DMS53 treated with DMSO at 0.1 percent for 48 hours (cell line): ENCODE results near the gene LIMK1.

Experiments used
- DNase-seq: peaks from one replicate; lab custom pipeline; 2025; ENCODE audit not compliant: unreplicated experiment; lab: John Stamatoyannopoulos, UW

Gene LIMK1

DNA sequence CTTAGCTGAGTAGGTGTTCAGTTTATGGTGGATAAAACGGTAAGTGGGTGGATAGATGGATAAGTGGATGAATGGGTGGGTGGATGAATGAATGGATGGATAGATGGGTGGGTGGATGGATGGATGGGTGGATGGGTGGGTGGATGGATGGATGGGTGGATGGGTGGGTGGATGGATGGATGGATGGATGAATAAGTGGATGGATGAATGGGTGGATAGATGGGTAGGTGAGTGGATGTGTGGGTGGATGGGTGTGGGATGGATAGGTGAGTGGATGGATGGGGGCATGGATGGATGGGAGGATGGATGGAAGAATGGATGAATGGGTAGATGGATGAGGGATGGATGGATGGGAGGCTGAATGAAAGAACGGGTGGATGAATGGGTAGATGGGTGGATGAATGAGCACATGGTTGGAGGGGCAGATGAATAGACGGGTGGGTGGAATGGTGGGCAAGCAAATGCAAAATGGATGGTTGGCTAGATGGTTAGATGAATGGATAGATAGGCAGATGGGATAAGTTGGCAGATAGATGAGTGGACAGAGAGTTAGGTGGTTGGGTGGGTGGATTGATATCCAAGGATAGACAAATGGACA lies 29.9 kb upstream of the LIMK1 start:
- no peak for DNase-seq

- no peak for DNase-seq
Measured at GRCh38 chr7:74056096-74056915, 27.3 kb upstream of the LIMK1 start.

- DNase-seq = no peak
Measured at GRCh38 chr7:74057216-74057925, 26.2 kb upstream of the LIMK1 start.

GRCh38 chr7:74057987-74058386 lies 25.6 kb upstream of the LIMK1 start:
- no peak for DNase-seq

- no peak for DNase-seq
Measured at GRCh38 chr7:74058486-74058885, 25.1 kb upstream of the LIMK1 start.

- DNase-seq = no peak
Measured at GRCh38 chr7:74059037-74059436, 24.6 kb upstream of the LIMK1 start.

GRCh38 chr7:74059681-74060588 lies 23.7 kb upstream of the LIMK1 start:
- no peak for DNase-seq

GRCh38 chr7:74061840-74062539 lies 21.6 kb upstream of the LIMK1 start:
- peak; percentile 77 for DNase-seq

DNA sequence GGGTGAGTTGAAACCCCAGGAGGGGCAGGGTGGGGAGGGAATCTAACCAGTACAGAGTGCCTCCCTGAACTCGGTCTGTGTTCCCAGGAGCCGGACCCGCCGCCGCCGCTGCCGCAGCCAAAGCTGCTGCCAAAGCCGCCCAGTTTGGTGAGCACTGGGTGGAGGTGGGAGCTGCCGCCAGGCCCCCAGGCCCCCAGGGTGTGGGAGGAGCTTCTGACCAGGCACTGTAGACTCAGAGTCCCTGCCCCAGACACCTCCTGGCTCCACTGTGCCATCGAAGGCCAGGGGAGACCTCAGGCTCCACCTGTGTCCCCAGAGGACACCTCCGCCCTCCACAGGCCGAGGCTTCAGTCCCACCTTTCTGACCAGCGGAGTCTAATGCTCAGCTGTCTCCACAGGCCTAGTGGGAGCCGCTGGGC lies 20.4 kb upstream of the LIMK1 start:
- no peak for DNase-seq

DNA sequence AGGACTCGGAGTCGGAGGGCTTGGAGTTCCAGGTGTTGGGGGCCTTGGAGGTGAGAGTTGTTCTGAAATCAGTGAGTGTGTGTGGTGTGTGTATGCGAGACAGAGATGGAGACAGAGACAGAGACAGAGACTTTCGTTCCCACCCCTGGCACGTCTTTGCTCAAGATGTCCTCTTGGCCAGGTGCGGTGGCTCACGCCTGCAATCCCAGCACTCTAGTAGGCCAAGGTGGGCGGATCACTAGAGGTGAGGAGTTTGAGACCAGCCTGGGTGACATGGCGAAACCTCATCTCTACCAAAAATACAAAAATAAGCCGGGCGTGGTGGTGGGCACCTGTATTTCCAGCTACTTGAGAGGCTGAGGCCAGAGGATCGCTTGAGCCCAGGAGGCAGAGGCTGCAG lies 20.0 kb upstream of the LIMK1 start:
- DNase-seq = no peak

DNA sequence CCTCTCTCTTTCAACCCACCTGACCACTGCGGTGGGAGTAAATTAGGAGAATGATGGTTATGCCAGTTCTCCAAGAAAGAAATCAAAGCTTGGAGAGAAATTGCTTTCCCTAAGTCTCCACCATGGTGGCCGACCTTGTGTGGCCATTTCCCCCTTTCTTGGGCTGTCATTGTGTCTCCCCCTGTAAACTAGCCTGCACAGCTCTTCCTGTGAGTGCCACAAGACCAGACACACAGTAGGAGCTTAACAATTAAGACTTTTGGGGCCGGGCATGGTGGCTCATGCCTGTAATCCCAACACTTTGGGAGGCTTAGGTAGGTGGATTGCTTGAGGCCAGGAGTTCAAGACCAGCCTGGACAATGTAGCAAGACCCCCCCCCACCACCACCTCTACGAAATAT lies 18.9 kb upstream of the LIMK1 start:
- no peak for DNase-seq

DNA sequence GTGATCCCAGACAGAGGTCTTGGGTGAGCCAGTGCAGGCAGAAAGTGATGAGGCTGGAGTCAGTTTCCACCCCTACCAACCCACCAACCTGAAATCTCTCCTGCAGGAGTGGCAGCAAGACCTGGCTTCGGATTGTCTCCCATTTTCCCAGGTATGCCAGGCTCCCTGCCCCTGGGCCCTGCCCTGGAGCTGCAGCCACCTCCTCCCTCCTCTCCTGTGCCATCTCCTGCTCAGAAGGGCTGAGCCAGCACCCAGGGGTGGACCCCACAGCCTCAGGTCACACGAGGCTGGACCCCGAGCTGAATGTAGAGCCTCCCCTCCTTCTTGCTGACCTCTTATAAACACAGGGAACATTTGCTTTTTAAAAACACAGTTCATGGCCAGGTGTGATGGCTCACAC lies 17.0 kb upstream of the LIMK1 start:
- no peak for DNase-seq

DNA sequence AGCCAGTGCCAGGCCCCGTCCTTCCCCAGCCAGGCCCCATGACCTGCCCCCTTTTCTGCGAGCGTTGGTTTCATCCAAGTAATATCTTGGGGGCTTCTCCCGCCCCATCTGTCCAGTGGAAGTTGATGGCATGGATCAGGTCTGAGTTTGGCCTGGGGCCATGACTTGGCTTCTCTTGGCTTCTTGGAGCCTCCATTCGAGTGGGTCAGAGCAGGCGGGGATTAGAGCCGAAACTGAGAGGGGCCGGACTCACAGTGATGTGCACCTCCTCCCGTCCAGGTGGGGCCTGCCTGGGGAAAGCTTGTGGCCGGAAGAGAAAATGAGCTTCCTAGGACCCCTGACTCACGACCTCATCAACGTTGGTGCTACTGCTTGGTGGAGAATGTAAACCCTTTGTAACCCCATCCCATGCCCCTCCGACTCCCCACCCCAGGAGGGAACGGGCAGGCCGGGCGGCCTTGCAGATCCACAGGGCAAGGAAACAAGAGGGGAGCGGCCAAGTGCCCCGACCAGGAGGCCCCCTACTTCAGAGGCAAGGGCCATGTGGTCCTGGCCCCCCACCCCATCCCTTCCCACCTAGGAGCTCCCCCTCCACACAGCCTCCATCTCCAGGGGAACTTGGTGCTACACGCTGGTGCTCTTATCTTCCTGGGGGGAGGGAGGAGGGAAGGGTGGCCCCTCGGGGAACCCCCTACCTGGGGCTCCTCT lies 15.1 kb upstream of the LIMK1 start:
- DNase-seq = no peak

DNA sequence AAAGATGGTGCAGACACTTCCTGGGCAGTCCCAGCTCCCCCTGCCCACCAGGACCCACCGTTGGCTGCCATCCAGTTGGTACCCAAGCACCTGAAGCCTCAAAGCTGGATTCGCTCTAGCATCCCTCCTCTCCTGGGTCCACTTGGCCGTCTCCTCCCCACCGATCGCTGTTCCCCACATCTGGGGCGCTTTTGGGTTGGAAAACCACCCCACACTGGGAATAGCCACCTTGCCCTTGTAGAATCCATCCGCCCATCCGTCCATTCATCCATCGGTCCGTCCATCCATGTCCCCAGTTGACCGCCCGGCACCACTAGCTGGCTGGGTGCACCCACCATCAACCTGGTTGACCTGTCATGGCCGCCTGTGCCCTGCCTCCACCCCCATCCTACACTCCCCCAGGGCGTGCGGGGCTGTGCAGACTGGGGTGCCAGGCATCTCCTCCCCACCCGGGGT lies 14.5 kb upstream of the LIMK1 start:
- DNase-seq = no peak

GRCh38 chr7:74069790-74070618 lies 13.6 kb upstream of the LIMK1 start:
- DNase-seq = no peak

DNA sequence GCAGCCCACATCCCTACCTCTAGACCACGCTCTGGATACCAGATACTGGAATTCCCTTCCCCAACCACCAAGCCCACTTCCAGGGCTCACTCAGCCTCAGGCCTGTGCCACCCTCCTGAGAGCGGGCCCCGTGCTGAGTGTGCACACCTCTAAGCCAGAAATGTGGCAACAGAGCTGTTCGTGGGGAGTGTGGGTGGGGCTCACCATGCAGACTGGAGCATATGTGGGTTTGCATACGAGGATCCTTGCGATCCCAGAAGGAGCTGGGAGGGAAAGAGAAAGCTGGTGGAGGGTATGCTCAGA lies 13.0 kb upstream of the LIMK1 start:
- DNase-seq = no peak

GRCh38 chr7:74071121-74071520 lies 12.5 kb upstream of the LIMK1 start:
- DNase-seq = no peak

GRCh38 chr7:74074770-74075169 lies 8.8 kb upstream of the LIMK1 start:
- DNase-seq = no peak

GRCh38 chr7:74078461-74078860 lies 5.1 kb upstream of the LIMK1 start:
- no peak for DNase-seq
